Ectodermal cell (in vitro differentiated cells): Measurements from ENCODE around the gene ZNF664.

Experiments used
- H3K27ac ChIP-seq: 2 replicates; pipeline ENCODE4 v1.7.0; 2013; ENCODE audit warnings: mild to moderate bottlenecking, low read depth, low read length; ENCODE audit not compliant: insufficient read depth, poor library complexity, severe bottlenecking
- H3K27me3 ChIP-seq: 2 replicates; pipeline ENCODE4 v1.7.0; 2013; ENCODE audit warnings: mild to moderate bottlenecking, low read length; ENCODE audit not compliant: insufficient read depth, control insufficient read depth, poor library complexity, severe bottlenecking
- H3K36me3 ChIP-seq: one replicate; pipeline ENCODE4 v1.7.0; 2013; ENCODE audit warnings: low read length; ENCODE audit not compliant: control insufficient read depth, insufficient read depth
- H3K4me1 ChIP-seq: one replicate; pipeline ENCODE4 v1.7.0; 2013; ENCODE audit warnings: low read length; ENCODE audit not compliant: control insufficient read depth, insufficient read depth
- H3K4me3 ChIP-seq: 2 replicates; pipeline ENCODE4 v1.7.0; 2013; ENCODE audit warnings: low read depth, low read length, control low read depth; ENCODE audit not compliant: insufficient read depth
- H3K9me3 ChIP-seq: 2 replicates; pipeline ENCODE4 v1.7.0; 2013; ENCODE audit warnings: mild to moderate bottlenecking, low read length, moderate library complexity; ENCODE audit not compliant: control insufficient read depth
- WGBS, 2 experiments: methylation state at CpG; one replicate each; pipeline ENCODE4 v1.1.7; 2013; ENCODE audit warnings: missing lambda C conversion rate in 2 of 2; 5-methylcytosine and 5-hydroxymethylcytosine counted together

The ZNF664 gene

DNA sequence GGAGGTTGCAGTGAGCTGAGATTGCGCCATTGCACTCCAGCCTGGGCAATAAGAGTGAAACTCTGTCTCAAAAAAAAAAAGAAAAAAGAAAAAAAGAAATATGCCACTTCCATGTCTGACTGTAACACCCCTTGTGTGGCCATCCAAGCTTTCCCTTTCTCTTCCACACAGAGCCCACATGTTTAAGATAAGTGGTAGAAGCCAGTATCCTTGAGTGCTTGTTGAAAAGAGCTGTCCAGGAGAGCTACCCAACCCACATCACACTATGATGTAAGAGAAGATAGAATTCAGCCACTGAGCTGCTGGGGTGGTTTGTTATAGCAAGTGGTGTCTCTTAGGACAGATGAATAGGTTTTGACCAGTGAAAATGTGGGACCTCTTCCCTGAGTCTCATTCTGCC lies 82.1 kb downstream of the ZNF664 start:
- H3K4me1 ChIP-seq: no peaks in the 10 kb centered on the region
- 67 to 75% methylated on average over 1 of the region's 1 CpG for WGBS, 2 experiments
- no peaks in the 10 kb centered on the region for H3K9me3 ChIP-seq
- no peak overlapping the region for H3K27ac ChIP-seq
- H3K27me3 ChIP-seq: no peaks in the 10 kb centered on the region
- no peak overlapping the region for H3K4me3 ChIP-seq
- H3K36me3 ChIP-seq: no peaks in the 10 kb centered on the region

DNA sequence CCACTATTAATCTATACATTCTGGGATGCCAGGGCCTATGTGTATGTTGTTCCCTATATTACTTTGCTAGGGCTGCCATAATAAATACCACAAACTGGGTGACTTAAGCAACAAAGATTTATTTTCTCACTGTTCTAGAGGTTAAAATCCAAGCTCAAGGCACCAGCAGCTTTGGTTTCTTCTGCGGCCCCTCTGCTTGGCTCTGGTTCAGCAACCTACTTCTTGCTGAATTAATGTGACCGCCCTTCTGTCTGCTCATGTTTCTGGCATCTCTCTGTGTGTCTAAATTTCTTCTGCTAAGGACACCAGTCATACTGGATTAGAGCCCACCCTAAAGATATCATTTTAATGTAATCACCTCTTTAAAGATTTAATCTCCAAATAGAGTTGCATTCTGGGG lies 84.7 kb downstream of the ZNF664 start:
- Histone ChIP-seq H3K9me3 (no peaks in the 10 kb centered on the region), H3K27ac (no peak overlapping the region), H3K4me1 (no peaks in the 10 kb centered on the region), H3K4me3 (no peak overlapping the region), H3K36me3 (no peaks in the 10 kb centered on the region), H3K27me3 (no peaks in the 10 kb centered on the region)
- WGBS, 2 experiments: 92% methylated on average over 2 of the region's 2 CpGs

DNA sequence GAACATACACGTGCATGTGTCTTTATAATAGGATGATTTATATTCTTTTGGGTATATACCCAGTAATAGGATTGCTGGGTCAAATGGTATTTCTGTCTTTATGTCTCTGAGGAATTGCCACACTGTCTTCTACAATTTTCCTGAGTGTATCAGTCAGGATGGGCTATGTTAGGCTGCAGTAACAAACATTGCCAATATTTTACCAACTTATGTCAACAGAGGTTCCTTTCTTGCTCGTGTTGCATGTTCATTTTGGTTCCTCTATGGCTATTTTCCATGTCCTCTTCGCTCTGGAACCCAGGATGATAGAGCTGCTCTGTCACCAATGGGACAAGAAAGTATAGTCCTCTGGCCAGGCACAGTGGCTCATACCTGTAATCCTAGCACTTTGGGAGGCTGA lies 86.7 kb downstream of the ZNF664 start:
- whole genome bisulfite sequencing, 2 experiments: 91 to 97% methylated on average over 3 of the region's 3 CpGs
- Histone ChIP-seq H3K4me3 (no peak overlapping the region), H3K27me3 (no peaks in the 10 kb centered on the region), H3K27ac (no peak overlapping the region), H3K4me1 (no peaks in the 10 kb centered on the region), H3K36me3 (no peaks in the 10 kb centered on the region), H3K9me3 (no peaks in the 10 kb centered on the region)
